Measurements from ENCODE around the gene ANGPTL7. TPM values are rescaled to one million over a fixed set of nuclear protein-coding genes. Genes with fewer than 3 reads are reported as not detected.

ANGPTL7 gene
- polyA plus RNA-seq, 2 of the 4 experiments (the other 2 are of a cell fraction), result not detected

DNA sequence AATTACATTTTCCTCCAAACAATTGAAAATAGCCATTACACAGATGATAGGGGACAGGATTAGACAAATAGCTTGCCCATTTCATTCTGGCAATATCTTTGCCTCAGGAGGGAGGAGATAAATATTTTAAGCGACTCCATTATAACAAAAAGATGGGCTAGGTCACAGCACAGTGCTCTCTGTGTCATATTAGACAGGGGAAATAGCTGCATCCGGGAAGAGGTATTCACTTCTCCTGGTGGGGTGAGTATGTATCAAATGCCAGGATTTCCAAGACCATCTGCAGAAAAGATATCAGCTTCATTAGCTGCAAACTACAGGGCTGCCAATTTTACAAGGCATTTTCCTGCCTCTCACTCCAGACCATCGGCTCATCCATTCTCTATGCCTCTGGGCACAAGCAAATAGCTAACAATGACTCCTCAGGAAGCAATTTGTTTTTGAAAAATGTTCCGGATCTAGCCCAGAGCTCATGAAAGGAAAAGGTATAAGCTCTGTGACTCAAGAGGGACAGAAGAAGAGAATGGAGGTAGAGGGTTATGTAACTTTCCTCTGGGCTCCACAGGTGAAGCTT, 41.9 kb upstream of the ANGPTL7 start (continued):
- TF ChIP-seq MYC (IDR thresholded peaks at IDR 0.05; ENCODE audit: borderline replicate concordance, low read length), result no peak

DNA sequence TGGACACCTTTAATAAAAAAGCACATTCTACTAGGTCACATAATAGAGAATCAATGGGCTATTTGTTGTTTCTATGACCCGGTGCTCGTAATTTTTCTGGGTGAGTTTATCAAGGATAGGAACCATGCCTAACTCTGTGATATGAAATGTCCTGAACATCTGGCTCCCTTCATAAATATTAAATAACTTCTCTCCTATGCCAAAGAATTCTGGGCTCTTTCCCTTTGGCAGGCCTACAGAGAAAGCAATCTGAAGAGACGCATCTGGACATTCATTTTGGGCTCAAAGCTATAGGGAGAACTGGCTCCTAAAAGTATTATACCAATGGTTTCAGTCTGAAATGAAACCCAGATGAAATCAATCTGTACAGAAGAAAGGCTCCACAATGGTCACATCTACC, 38.8 kb upstream of the ANGPTL7 start:
- no peak for FAIRE-seq
- no peak for ATAC-seq
- TF ChIP-seq CHD4 (IDR thresholded peaks at IDR 0.05; ENCODE audit: borderline replicate concordance) (no peak), ZNF302 (CRISPR knock-in tag; IDR thresholded peaks at IDR 0.05) (no peak), HDAC2 (IDR thresholded peaks at IDR 0.05) (no peak), RAD21 (conservative IDR thresholded peaks at IDR 0.05 in 1 of 2, IDR thresholded peaks at IDR 0.05 in 1 of 2) (no peak), SREBF2 (IDR thresholded peaks at IDR 0.05) (no peak), ZSCAN20 (CRISPR knock-in tag; IDR thresholded peaks at IDR 0.05) (no peak), HEYL (CRISPR knock-in tag; IDR thresholded peaks at IDR 0.05) (no peak), ZFP36 (IDR thresholded peaks at IDR 0.05; ENCODE audit: borderline replicate concordance, partially characterized antibody) (no peak), CBX8 (IDR thresholded peaks at IDR 0.05) (no peak), EHMT2 (IDR thresholded peaks at IDR 0.05; ENCODE audit: low read depth) (no peak), RCOR1 (IDR thresholded peaks at IDR 0.05; ENCODE audit: low read depth, low read length) (no peak), HOXB13 (CRISPR knock-in tag; IDR thresholded peaks at IDR 0.05; ENCODE audit: low read depth) (no peak), NFE2L2 (conservative IDR thresholded peaks at IDR 0.05; ENCODE audit: low read length) (no peak), NR3C1 (IDR thresholded peaks at IDR 0.05) (no peak), RARB (CRISPR knock-in tag; IDR thresholded peaks at IDR 0.05) (no peak), POLR2AphosphoS2 (conservative IDR thresholded peaks at IDR 0.05; ENCODE audit: low read length) (no peak), GATA3 (IDR thresholded peaks at IDR 0.05; ENCODE audit: borderline replicate concordance) (no peak)
- TF ChIP-seq, protein P1, sequence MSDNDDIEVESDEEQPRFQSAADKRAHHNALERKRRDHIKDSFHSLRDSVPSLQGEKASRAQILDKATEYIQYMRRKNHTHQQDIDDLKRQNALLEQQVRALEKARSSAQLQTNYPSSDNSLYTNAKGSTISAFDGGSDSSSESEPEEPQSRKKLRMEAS (IDR thresholded peaks at IDR 0.05), result no peak
- TF ChIP-seq, protein P2, sequence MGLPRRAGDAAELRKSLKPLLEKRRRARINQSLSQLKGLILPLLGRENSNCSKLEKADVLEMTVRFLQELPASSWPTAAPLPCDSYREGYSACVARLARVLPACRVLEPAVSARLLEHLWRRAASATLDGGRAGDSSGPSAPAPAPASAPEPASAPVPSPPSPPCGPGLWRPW (IDR thresholded peaks at IDR 0.05), result no peak
- TF ChIP-seq, protein P3, sequence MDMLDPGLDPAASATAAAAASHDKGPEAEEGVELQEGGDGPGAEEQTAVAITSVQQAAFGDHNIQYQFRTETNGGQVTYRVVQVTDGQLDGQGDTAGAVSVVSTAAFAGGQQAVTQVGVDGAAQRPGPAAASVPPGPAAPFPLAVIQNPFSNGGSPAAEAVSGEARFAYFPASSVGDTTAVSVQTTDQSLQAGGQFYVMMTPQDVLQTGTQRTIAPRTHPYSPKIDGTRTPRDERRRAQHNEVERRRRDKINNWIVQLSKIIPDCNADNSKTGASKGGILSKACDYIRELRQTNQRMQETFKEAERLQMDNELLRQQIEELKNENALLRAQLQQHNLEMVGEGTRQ (IDR thresholded peaks at IDR 0.05), result no peak
- ChIA-PET CTCF (no interaction called here), POLR2A (no interaction called here)
- no peak overlapping the region for H3K4me3 ChIP-seq
- no peak for DNase-seq (ENCODE audit: low read depth in 1 of 2, low spot score in 1 of 2)
- no peaks in the 10 kb centered on the region for H3K9me3 ChIP-seq
- H3K4me2 ChIP-seq, result no peak overlapping the region
- H3K4me1 ChIP-seq, result no peaks in the 10 kb centered on the region
- no peak overlapping the region for H3K27ac ChIP-seq
- WGBS (ENCODE audit: missing lambda C conversion rate), result 97% methylated on average over 3 of the region's 3 CpGs

DNA sequence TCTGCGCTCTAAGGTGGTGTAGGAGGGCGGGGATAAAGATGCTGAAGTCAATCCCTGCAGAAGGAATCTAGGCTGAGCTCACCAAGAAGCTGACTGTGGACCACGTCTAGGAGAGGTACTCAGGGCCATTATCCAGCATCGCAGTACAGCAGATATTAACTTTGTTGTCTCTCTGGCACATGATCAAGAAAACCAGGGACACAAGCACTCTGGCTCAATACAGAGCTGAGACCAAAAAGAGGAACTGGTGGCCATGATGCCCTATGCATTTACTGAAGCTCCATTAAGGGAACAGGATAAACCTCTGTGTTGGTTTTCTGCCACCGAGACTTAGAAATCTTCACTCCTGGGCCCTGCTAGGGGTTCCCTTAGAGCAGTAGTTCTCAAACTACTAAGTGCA, 38.0 kb upstream of the ANGPTL7 start:
- WGBS (ENCODE audit: missing lambda C conversion rate), result 85% methylated on average over 5 of the region's 5 CpGs
- no peak for TF ChIP-seq MAFK (IDR thresholded peaks at IDR 0.05; ENCODE audit: partially characterized antibody)
- TF ChIP-seq HDAC2 (IDR thresholded peaks at IDR 0.05), result no peak
- TF ChIP-seq, protein P4, sequence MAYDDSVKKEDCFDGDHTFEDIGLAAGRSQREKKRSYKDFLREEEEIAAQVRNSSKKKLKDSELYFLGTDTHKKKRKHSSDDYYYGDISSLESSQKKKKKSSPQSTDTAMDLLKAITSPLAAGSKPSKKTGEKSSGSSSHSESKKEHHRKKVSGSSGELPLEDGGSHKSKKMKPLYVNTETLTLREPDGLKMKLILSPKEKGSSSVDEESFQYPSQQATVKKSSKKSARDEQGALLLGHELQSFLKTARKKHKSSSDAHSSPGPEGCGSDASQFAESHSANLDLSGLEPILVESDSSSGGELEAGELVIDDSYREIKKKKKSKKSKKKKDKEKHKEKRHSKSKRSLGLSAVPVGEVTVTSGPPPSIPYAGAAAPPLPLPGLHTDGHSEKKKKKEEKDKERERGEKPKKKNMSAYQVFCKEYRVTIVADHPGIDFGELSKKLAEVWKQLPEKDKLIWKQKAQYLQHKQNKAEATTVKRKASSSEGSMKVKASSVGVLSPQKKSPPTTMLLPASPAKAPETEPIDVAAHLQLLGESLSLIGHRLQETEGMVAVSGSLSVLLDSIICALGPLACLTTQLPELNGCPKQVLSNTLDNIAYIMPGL (CRISPR knock-in tag; IDR thresholded peaks at IDR 0.05; ENCODE audit: borderline replicate concordance), result no peak
- TF ChIP-seq PHF8 (IDR thresholded peaks at IDR 0.05; ENCODE audit: borderline replicate concordance, low read depth), result no peak
- no peak for TF ChIP-seq RARB (CRISPR knock-in tag; IDR thresholded peaks at IDR 0.05)
- TF ChIP-seq FOXS1 (CRISPR knock-in tag; IDR thresholded peaks at IDR 0.05), result no peak
- TF ChIP-seq NFE2L2 (conservative IDR thresholded peaks at IDR 0.05; ENCODE audit: low read length), result no peak
- Histone ChIP-seq H3K4me1 (no peaks in the 10 kb centered on the region), H3K4me3 (no peak overlapping the region), H3K4me2 (no peak overlapping the region), H3K27ac (no peak overlapping the region), H3K9me3 (no peaks in the 10 kb centered on the region)
- DNase-seq (ENCODE audit: low read depth in 1 of 2, low spot score in 1 of 2) (no peak), FAIRE-seq (no peak), ATAC-seq (no peak)
- ChIA-PET CTCF (no interaction called here), POLR2A (no interaction called here)

Data from A549 (cell line).